Naive thymus-derived CD8-positive, alpha-beta T cell (primary cell): Measurements from ENCODE around the gene ABCC9. TPM values are rescaled to one million over a fixed set of nuclear protein-coding genes. Genes with fewer than 3 reads are reported as not detected.

Experiments used
- ATAC-seq, 2 donors: fragments of 150-1000 bp; cut with Tn5 transposase in 1 of 2; sonication (Bioruptor Pico), chemical (Tn5 transposase) in 1 of 2; 1 replicate in 1 of 2; 2 replicates in 1 of 2; pipeline ENCODE4 v1.10.0; 2021; ENCODE audit warnings: mild to moderate bottlenecking in 2 of 2, moderate library complexity in 2 of 2
- POLR2A ChIA-PET: fragments of 350-600 bp; sonication (Branson Sonifier 250); formaldehyde crosslinking; loops from one replicate; lab custom pipeline; 2021; ENCODE audit warnings: antibody characterized with exemption; lab: Charles Lee
- DNase-seq, 10 donors: peaks; one replicate each; pipeline versions ENCODE4 v3.0.0 to v3.0.0-alpha.2; 2020 to 2022
- H3K27ac Mint-ChIP-seq, 10 donors: one replicate each; pipeline ENCODE4 v1.8.0; 2020 to 2022; ENCODE audit warnings: mild to moderate bottlenecking in 10 of 10, mixed read lengths in 10 of 10, moderate library complexity in 4 of 10, inconsistent platforms in 1 of 10
- H3K27me3 Mint-ChIP-seq, 5 donors: one replicate each; pipeline ENCODE4 v1.8.0; 2021 to 2022; ENCODE audit warnings: mixed read lengths in 5 of 5
- H3K36me3 Mint-ChIP-seq, 3 donors: one replicate each; pipeline ENCODE4 v1.8.0; 2020 to 2022; ENCODE audit warnings: mixed read lengths in 3 of 3, mild to moderate bottlenecking in 2 of 3, inconsistent platforms in 1 of 3
- H3K4me1 Mint-ChIP-seq, 4 donors: one replicate each; pipeline ENCODE4 v1.8.0; 2021 to 2022; ENCODE audit warnings: mixed read lengths in 4 of 4
- H3K4me3 Mint-ChIP-seq, 10 donors: one replicate each; pipeline ENCODE4 v1.8.0; 2020 to 2022; ENCODE audit warnings: mild to moderate bottlenecking in 10 of 10, mixed read lengths in 10 of 10, moderate library complexity in 6 of 10, inconsistent platforms in 1 of 10
- H3K9me3 Mint-ChIP-seq, 9 donors: one replicate each; pipeline ENCODE4 v1.8.0; 2020 to 2022; ENCODE audit warnings: mixed read lengths in 9 of 9, mild to moderate bottlenecking in 3 of 9, inconsistent platforms in 1 of 9, moderate library complexity in 1 of 9
- polyA plus RNA-seq, 3 donors: library from polyadenylated mRNA; unstranded; fragments of 300-500 nt; fragmentation: Illumina TruSeq; gene quantifications; one replicate each; pipeline ENCODE4 v1.2.3, GENCODE V29; 2021
- total RNA-seq, 8 experiments: library from RNA in 2 of 8; stranded (reverse) in 2 of 8; gene quantifications; one replicate each; pipeline ENCODE4 v1.2.3 and lab custom pipeline; 2021 to 2026

Gene ABCC9
- total and polyA plus RNA-seq, 5 experiments from 2014 or later = not detected

- H3K4me1 Mint-ChIP-seq = no peaks in the 10 kb centered on the region
- no peaks in the 10 kb centered on the region for H3K9me3 Mint-ChIP-seq
- H3K27ac Mint-ChIP-seq = no peak overlapping the region
- H3K36me3 Mint-ChIP-seq = no peaks in the 10 kb centered on the region
- no peak overlapping the region for H3K4me3 Mint-ChIP-seq
- no peak for DNase-seq
- no peak for ATAC-seq
- POLR2A ChIA-PET = no interaction called here
- peaks cover 2 to 25% (median 9%) of the 10 kb centered on the region in 5 donors for H3K27me3 Mint-ChIP-seq
These were observed 90.1 kb downstream of the ABCC9 start for GRCh38 chr12:21851151-21851550.

- ATAC-seq (no peak), DNase-seq (no peak)
- H3K27ac Mint-ChIP-seq = no peak overlapping the region
- POLR2A ChIA-PET = no interaction called here
- H3K9me3 Mint-ChIP-seq = no peaks in the 10 kb centered on the region
- no peaks in the 10 kb centered on the region for H3K4me1 Mint-ChIP-seq
- no peaks in the 10 kb centered on the region for H3K36me3 Mint-ChIP-seq
- H3K4me3 Mint-ChIP-seq = no peak overlapping the region
- peaks cover 2 to 25% (median 9%) of the 10 kb centered on the region in 5 donors for H3K27me3 Mint-ChIP-seq
These were observed 90.8 kb downstream of the ABCC9 start for GRCh38 chr12:21850419-21850818.

GRCh38 chr12:21849878-21850277 is 91.3 kb downstream of the ABCC9 start:
- no peaks in the 10 kb centered on the region for H3K4me1 Mint-ChIP-seq
- H3K9me3 Mint-ChIP-seq = no peaks in the 10 kb centered on the region
- H3K27ac Mint-ChIP-seq = no peak overlapping the region
- POLR2A ChIA-PET = no interaction called here
- H3K27me3 Mint-ChIP-seq = peaks cover 2 to 25% (median 9%) of the 10 kb centered on the region in 5 donors
- H3K36me3 Mint-ChIP-seq = no peaks in the 10 kb centered on the region
- DNase-seq (no peak), ATAC-seq (no peak)
- no peak overlapping the region for H3K4me3 Mint-ChIP-seq

GRCh38 chr12:21848192-21848591 is 93.0 kb downstream of the ABCC9 start:
- no peaks in the 10 kb centered on the region for H3K36me3 Mint-ChIP-seq
- H3K4me1 Mint-ChIP-seq = no peaks in the 10 kb centered on the region
- H3K9me3 Mint-ChIP-seq = no peaks in the 10 kb centered on the region
- no peak overlapping the region for H3K4me3 Mint-ChIP-seq
- POLR2A ChIA-PET = no interaction called here
- H3K27me3 Mint-ChIP-seq = peaks cover 2 to 25% (median 9%) of the 10 kb centered on the region in 5 donors
- DNase-seq (no peak), ATAC-seq (no peak)
- H3K27ac Mint-ChIP-seq = no peak overlapping the region

GRCh38 chr12:21843795-21844194 is 97.4 kb downstream of the ABCC9 start:
- Mint-ChIP-seq H3K9me3 (no peaks in the 10 kb centered on the region), H3K27me3 (peaks cover 1 to 22% (median 8%) of the 10 kb centered on the region in 5 donors), H3K27ac (no peak overlapping the region), H3K4me3 (no peak overlapping the region), H3K36me3 (no peaks in the 10 kb centered on the region), H3K4me1 (no peaks in the 10 kb centered on the region)
- DNase-seq = no peak
- POLR2A ChIA-PET = no interaction called here
- ATAC-seq = no peak

GRCh38 chr12:21839776-21840175 is 101.5 kb downstream of the ABCC9 start:
- Mint-ChIP-seq H3K4me1 (no peaks in the 10 kb centered on the region), H3K27ac (no peak overlapping the region), H3K36me3 (no peaks in the 10 kb centered on the region), H3K27me3 (peaks cover 1 to 17% (median 6%) of the 10 kb centered on the region in 5 donors), H3K9me3 (peaks cover 0 to 3% (median 0%) of the 10 kb centered on the region in 9 donors), H3K4me3 (no peak overlapping the region)
- POLR2A ChIA-PET = no interaction called here
- DNase-seq (no peak), ATAC-seq (no peak)

GRCh38 chr12:21837847-21838246 is 103.4 kb downstream of the ABCC9 start:
- no peak for ATAC-seq

GRCh38 chr12:21831791-21832344 is 109.4 kb downstream of the ABCC9 start:
- Mint-ChIP-seq H3K27me3 (peaks cover 1 to 20% (median 10%) of the 10 kb centered on the region in 5 donors), H3K27ac (no peak overlapping the region), H3K4me3 (no peak overlapping the region), H3K9me3 (peaks cover 0 to 3% (median 0%) of the 10 kb centered on the region in 9 donors), H3K36me3 (no peaks in the 10 kb centered on the region), H3K4me1 (peaks cover 0 to 2% (median 0%) of the 10 kb centered on the region in 4 donors)
- DNase-seq (no peak), ATAC-seq (no peak)
- POLR2A ChIA-PET = no interaction called here

More at GRCh38 chr12:21837847-21838246, 103.4 kb downstream of the ABCC9 start:
- no peaks in the 10 kb centered on the region for H3K36me3 Mint-ChIP-seq
- no peak overlapping the region for H3K27ac Mint-ChIP-seq
- H3K27me3 Mint-ChIP-seq = peaks cover 1 to 19% (median 7%) of the 10 kb centered on the region in 5 donors
- H3K4me3 Mint-ChIP-seq = no peak overlapping the region
- DNase-seq = no peak
- peaks cover 0 to 3% (median 0%) of the 10 kb centered on the region in 9 donors for H3K9me3 Mint-ChIP-seq
- POLR2A ChIA-PET = no interaction called here
- no peaks in the 10 kb centered on the region for H3K4me1 Mint-ChIP-seq

- H3K4me1 Mint-ChIP-seq = peaks cover 0 to 2% (median 0%) of the 10 kb centered on the region in 4 donors
- POLR2A ChIA-PET = no interaction called here
- no peak overlapping the region for H3K4me3 Mint-ChIP-seq
- peaks cover 0 to 3% (median 0%) of the 10 kb centered on the region in 9 donors for H3K9me3 Mint-ChIP-seq
- H3K27ac Mint-ChIP-seq = no peak overlapping the region
- peaks cover 0 to 22% (median 14%) of the 10 kb centered on the region in 5 donors for H3K27me3 Mint-ChIP-seq
- ATAC-seq (no peak), DNase-seq (no peak)
- no peaks in the 10 kb centered on the region for H3K36me3 Mint-ChIP-seq
These were observed 112.4 kb downstream of the ABCC9 start for GRCh38 chr12:21828779-21829178.

GRCh38 chr12:21828136-21828775 is 113.0 kb downstream of the ABCC9 start:
- Mint-ChIP-seq H3K9me3 (peaks cover 0 to 3% (median 0%) of the 10 kb centered on the region in 9 donors), H3K27ac (no peak overlapping the region), H3K4me1 (peaks cover 0 to 2% (median 0%) of the 10 kb centered on the region in 4 donors), H3K36me3 (no peaks in the 10 kb centered on the region), H3K4me3 (no peak overlapping the region), H3K27me3 (peaks cover 0 to 22% (median 15%) of the 10 kb centered on the region in 5 donors)
- ATAC-seq (no peak), DNase-seq (no peak)
- POLR2A ChIA-PET = no interaction called here

- Mint-ChIP-seq H3K36me3 (no peaks in the 10 kb centered on the region), H3K27me3 (peaks cover 0 to 22% (median 11%) of the 10 kb centered on the region in 5 donors)
- POLR2A ChIA-PET = no interaction called here
These were observed 114.1 kb downstream of the ABCC9 start for GRCh38 chr12:21827083-21827482.

GRCh38 chr12:21826618-21826910 is 114.7 kb downstream of the ABCC9 start:
- no peak overlapping the region for H3K4me3 Mint-ChIP-seq
- peaks cover 0 to 21% (median 11%) of the 10 kb centered on the region in 5 donors for H3K27me3 Mint-ChIP-seq
- no peak overlapping the region for H3K27ac Mint-ChIP-seq
- peaks cover 0 to 2% (median 0%) of the 10 kb centered on the region in 4 donors for H3K4me1 Mint-ChIP-seq
- DNase-seq = no peak
- H3K9me3 Mint-ChIP-seq = peaks cover 0 to 3% (median 0%) of the 10 kb centered on the region in 9 donors
- POLR2A ChIA-PET = no interaction called here
- no peaks in the 10 kb centered on the region for H3K36me3 Mint-ChIP-seq
- no peak for ATAC-seq

More at GRCh38 chr12:21827083-21827482, 114.1 kb downstream of the ABCC9 start:
- Mint-ChIP-seq H3K27ac (no peak overlapping the region), H3K4me3 (no peak overlapping the region), H3K4me1 (peaks cover 0 to 2% (median 0%) of the 10 kb centered on the region in 4 donors), H3K9me3 (peaks cover 0 to 3% (median 0%) of the 10 kb centered on the region in 9 donors)
- ATAC-seq (no peak), DNase-seq (no peak)

- POLR2A ChIA-PET = no interaction called here
- Mint-ChIP-seq H3K9me3 (peaks cover 0 to 2% (median 0%) of the 10 kb centered on the region in 9 donors), H3K27ac (no peak overlapping the region), H3K4me1 (no peaks in the 10 kb centered on the region), H3K36me3 (no peaks in the 10 kb centered on the region), H3K4me3 (no peak overlapping the region), H3K27me3 (peaks cover 0 to 16% (median 8%) of the 10 kb centered on the region in 5 donors)
- DNase-seq (no peak), ATAC-seq (no peak)
These were observed 115.2 kb downstream of the ABCC9 start for GRCh38 chr12:21825886-21826617.
